Tibial artery (tissue), 4 donors: Measurements from ENCODE around the gene TMA7.
A peak's percentile ranks its signal among the peaks of the same experiment; 100 is the strongest.

ENCODE experiments used
- DNase-seq, 2 donors: peaks; one replicate each; pipeline ENCODE4 v3.0.0-alpha.2; 2019
- H3K27ac ChIP-seq, 2 donors: fragments of 200-600 bp; sonication (generic) in 1 of 2; 1 replicate in 1 of 2; 2 replicates in 1 of 2; pipeline ENCODE4 v1.5.1; 2018 to 2019; ENCODE audit warnings: mild to moderate bottlenecking in 1 of 2
- H3K27me3 ChIP-seq, 2 donors: fragments of 200-600 bp; sonication (generic) in 1 of 2; one replicate each; pipeline versions ENCODE4 v1.5.1 to v1.6.0; 2016 to 2019
- H3K36me3 ChIP-seq, 3 donors: fragments of 200-600 bp; sonication (generic) in 2 of 3; one replicate each; pipeline ENCODE4 v1.5.1; 2016 to 2019; ENCODE audit warnings: mild to moderate bottlenecking in 2 of 3
- H3K4me1 ChIP-seq, 4 donors: fragments of 200-600 bp; sonication (generic) in 2 of 4; 1 replicate in 3 of 4; 2 replicates in 1 of 4; pipeline ENCODE4 v1.5.1; 2016 to 2019
- H3K4me3 ChIP-seq, 2 donors: fragments of 200-600 bp; sonication (generic) in 1 of 2; 1 replicate in 1 of 2; 2 replicates in 1 of 2; pipeline ENCODE4 v1.5.1; 2018 to 2019; ENCODE audit warnings: mild to moderate bottlenecking in 2 of 2
- H3K9me3 ChIP-seq, 3 donors: fragments of 200-600 bp; sonication (generic) in 1 of 3; one replicate each; pipeline ENCODE4 v1.5.1; 2016 to 2019
- CTCF ChIP-seq, 2 experiments: fragments of 200-600 bp in 1 of 2; fragments of 450-650 bp in 1 of 2; IDR thresholded peaks; one replicate each; pipeline ENCODE4 v1.5.1; 2017 to 2019; ENCODE audit warnings: antibody characterized with exemption in 2 of 2, mild to moderate bottlenecking in 1 of 2, moderate library complexity in 1 of 2
- intact Hi-C: fragments of 100-400 bp; cut with DNase I; formaldehyde crosslinking; loops from one replicate; pipeline ENCODE4 v1.15.0; 2023; ENCODE audit warnings: low total_unique reads

Gene TMA7

DNA sequence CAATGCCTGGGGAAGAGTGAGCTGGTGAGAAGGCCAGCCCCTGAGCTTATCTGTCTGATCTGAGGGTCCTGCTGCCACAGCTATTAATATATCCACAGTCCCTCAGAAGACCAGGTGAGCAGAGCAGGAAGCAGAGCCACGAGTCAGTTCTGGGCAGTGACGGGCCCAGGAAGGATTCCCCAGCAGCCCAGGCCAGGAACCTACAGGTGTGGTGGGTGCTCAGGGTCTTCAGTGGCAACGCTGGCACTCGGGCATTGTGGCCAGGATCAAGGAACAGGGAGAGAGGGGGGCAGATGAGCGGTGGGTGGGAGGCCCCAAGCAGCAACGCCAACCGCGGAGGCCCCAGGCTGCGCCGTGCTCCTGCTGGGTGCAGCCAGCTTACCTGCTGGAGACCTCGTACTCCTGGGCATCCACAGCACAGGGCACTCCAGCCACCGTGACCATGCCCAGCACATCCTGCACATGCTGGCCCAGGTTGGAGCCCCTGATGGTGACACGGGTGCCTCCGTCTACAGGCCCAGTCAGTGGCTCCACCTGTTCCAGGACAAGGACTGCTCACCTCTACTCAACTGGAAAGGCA lies 22.4 kb upstream of the TMA7 start:
- H3K4me1 ChIP-seq: peaks cover 0 to 51% (median 19%) of the 10 kb centered on the region in 4 donors
- H3K36me3 ChIP-seq: peaks cover 88 to 100% (median 97%) of the 10 kb centered on the region in 3 donors
- no peak overlapping the region for H3K27ac ChIP-seq
- no peak for DNase-seq
- intact Hi-C loops: no loop called here
- no peak overlapping the region for H3K4me3 ChIP-seq
- TF ChIP-seq CTCF (IDR thresholded peaks at IDR 0.05): no peak
- H3K9me3 ChIP-seq: no peaks in the 10 kb centered on the region
- no peaks in the 10 kb centered on the region for H3K27me3 ChIP-seq

DNA sequence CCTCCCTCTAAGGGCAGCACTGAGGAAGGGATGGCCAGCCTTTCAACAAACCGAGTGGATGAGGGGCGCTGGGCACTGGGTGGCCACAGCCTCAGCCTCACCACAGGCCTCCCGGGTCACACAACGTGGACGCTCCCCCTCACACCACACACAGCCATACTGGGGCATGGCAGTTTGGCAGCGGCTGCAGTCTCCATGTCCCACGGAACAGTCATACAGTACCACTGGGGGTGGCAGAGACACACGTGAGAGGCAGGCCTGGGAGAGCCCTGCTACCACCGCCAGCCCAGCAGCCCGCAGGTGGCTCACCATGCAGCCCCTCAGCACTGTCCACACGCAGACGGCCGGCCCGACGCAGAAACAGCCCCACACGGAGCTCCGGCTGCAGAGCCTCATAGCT lies 21.9 kb upstream of the TMA7 start:
- TF ChIP-seq CTCF (IDR thresholded peaks at IDR 0.05): no peak
- no peak overlapping the region for H3K27ac ChIP-seq
- DNase-seq: no peak
- peaks cover 82 to 100% (median 96%) of the 10 kb centered on the region in 3 donors for H3K36me3 ChIP-seq
- peaks cover 0 to 51% (median 25%) of the 10 kb centered on the region in 4 donors for H3K4me1 ChIP-seq
- no peak overlapping the region for H3K4me3 ChIP-seq
- no peaks in the 10 kb centered on the region for H3K9me3 ChIP-seq
- intact Hi-C loops: no loop called here
- H3K27me3 ChIP-seq: no peaks in the 10 kb centered on the region

- Histone ChIP-seq H3K27ac (no peak overlapping the region), H3K36me3 (peaks cover 79 to 100% (median 93%) of the 10 kb centered on the region in 3 donors), H3K4me3 (no peak overlapping the region), H3K9me3 (no peaks in the 10 kb centered on the region), H3K4me1 (peaks cover 0 to 51% (median 28%) of the 10 kb centered on the region in 4 donors), H3K27me3 (no peaks in the 10 kb centered on the region)
- TF ChIP-seq CTCF (IDR thresholded peaks at IDR 0.05): no peak
- no peak for DNase-seq
- intact Hi-C loops: no loop called here
Observed at GRCh38 chr3:48418651-48419050, 21.4 kb upstream of the TMA7 start.

DNA sequence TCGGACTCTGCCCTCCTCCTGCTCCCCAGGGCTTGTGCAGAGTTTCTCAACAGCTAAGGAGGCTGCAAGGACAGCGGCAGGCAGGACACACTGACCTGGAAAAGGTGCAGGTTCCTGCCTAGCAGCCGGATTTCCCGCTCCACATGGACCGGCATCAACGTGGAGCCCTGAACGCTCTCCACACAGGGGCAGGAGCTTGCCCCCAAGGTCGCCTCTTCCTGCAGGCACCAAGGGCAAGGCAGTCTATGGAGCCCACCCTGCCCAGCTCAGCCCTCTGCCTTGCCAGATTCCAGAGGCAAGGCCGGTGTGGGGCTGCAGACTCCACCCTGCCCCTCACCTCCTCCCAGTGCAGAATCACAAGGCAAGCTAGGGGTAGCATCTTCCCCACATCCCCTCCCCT lies 20.9 kb upstream of the TMA7 start:
- Histone ChIP-seq H3K9me3 (no peaks in the 10 kb centered on the region), H3K4me1 (peaks cover 0 to 51% (median 31%) of the 10 kb centered on the region in 4 donors), H3K4me3 (no peak overlapping the region), H3K36me3 (peaks cover 74 to 100% (median 91%) of the 10 kb centered on the region in 3 donors), H3K27ac (peak overlapping the region in 1 of 2 donors; percentile 93), H3K27me3 (no peaks in the 10 kb centered on the region)
- TF ChIP-seq CTCF (IDR thresholded peaks at IDR 0.05): no peak
- no peak for DNase-seq
- intact Hi-C loops: no loop called here

GRCh38 chr3:48419597-48419996 lies 20.5 kb upstream of the TMA7 start:
- Histone ChIP-seq H3K36me3 (peaks cover 69 to 97% (median 87%) of the 10 kb centered on the region in 3 donors), H3K27me3 (no peaks in the 10 kb centered on the region), H3K27ac (peak overlapping the region in 1 of 2 donors; percentile 93), H3K4me1 (peaks cover 0 to 51% (median 31%) of the 10 kb centered on the region in 4 donors), H3K9me3 (no peaks in the 10 kb centered on the region), H3K4me3 (no peak overlapping the region)
- intact Hi-C loops: no loop called here
- DNase-seq: no peak
- no peak for TF ChIP-seq CTCF (IDR thresholded peaks at IDR 0.05)
